ENCODE measurements around the gene PFDN1.
"Not testable (repeated sequence)": the region's sequence is repeated elsewhere in the genome, so short reads cannot be mapped to it uniquely, and the experiment has no call there.

Gene PFDN1

GRCh38 chr5:140345919-140346347 is 43.0 kb upstream of the PFDN1 start:
- peak; percentile 48 for TF ChIP-seq CTCF (conservative IDR thresholded peaks at IDR 0.05; ENCODE audit: low read length)
- peak; percentile 55 for DNase-seq (ENCODE audit: low read depth)
- peak overlapping the region; percentile 74 for H3K4me3 ChIP-seq (ENCODE audit: low read length)

- peak overlapping the region; percentile 74; the same call in 1 of the 2 replicates for H3K4me3 ChIP-seq (ENCODE audit: low read length)
- DNase-seq (ENCODE audit: low read depth), result no peak
- TF ChIP-seq CTCF (conservative IDR thresholded peaks at IDR 0.05; ENCODE audit: low read length), result no peak
Measured at GRCh38 chr5:140344683-140345423, 42.0 kb upstream of the PFDN1 start.

GRCh38 chr5:140343849-140344248 is 40.9 kb upstream of the PFDN1 start:
- not testable (repeated sequence) for H3K4me3 ChIP-seq (ENCODE audit: low read length); DNase-seq (ENCODE audit: low read depth)

GRCh38 chr5:140342896-140343295 is 40.0 kb upstream of the PFDN1 start:
- no peak overlapping the region for H3K4me3 ChIP-seq (ENCODE audit: low read length)
- no peak for DNase-seq (ENCODE audit: low read depth)
- no peak for TF ChIP-seq CTCF (conservative IDR thresholded peaks at IDR 0.05; ENCODE audit: low read length)

GRCh38 chr5:140342287-140342686 is 39.4 kb upstream of the PFDN1 start:
- no peak for DNase-seq (ENCODE audit: low read depth)
- TF ChIP-seq CTCF (conservative IDR thresholded peaks at IDR 0.05; ENCODE audit: low read length), result no peak
- H3K4me3 ChIP-seq (ENCODE audit: low read length), result no peak overlapping the region

- H3K4me3 ChIP-seq (ENCODE audit: low read length), result no peak overlapping the region
Measured at GRCh38 chr5:140341591-140341990, 38.7 kb upstream of the PFDN1 start.

GRCh38 chr5:140340605-140341121 is 37.8 kb upstream of the PFDN1 start:
- no peak for TF ChIP-seq CTCF (conservative IDR thresholded peaks at IDR 0.05; ENCODE audit: low read length)
- no peak for DNase-seq (ENCODE audit: low read depth)
- no peak overlapping the region for H3K4me3 ChIP-seq (ENCODE audit: low read length)

More at GRCh38 chr5:140341591-140341990, 38.7 kb upstream of the PFDN1 start:
- no peak for DNase-seq (ENCODE audit: low read depth)
- no peak for TF ChIP-seq CTCF (conservative IDR thresholded peaks at IDR 0.05; ENCODE audit: low read length)

Measured in AG10803 (cell line).